Measurements from ENCODE around the gene NLRC5. TPM values are rescaled to one million over a fixed set of nuclear protein-coding genes. Genes with fewer than 3 reads are reported as not detected.

NLRC5 gene
- total RNA-seq, 4 donors from 2014 or later = 14.9 to 77.0 (median 23.9) TPM

- no peaks in the 10 kb centered on the region for H3K9me3 ChIP-seq
- H3K36me3 ChIP-seq = no peaks in the 10 kb centered on the region
- TF ChIP-seq CTCF (IDR thresholded peaks at IDR 0.05) (no peak), POLR2A (IDR thresholded peaks at IDR 0.05) (no peak)
- H3K4me3 ChIP-seq = no peak overlapping the region
- H3K27ac ChIP-seq = no peak overlapping the region
- H3K4me1 ChIP-seq = no peaks in the 10 kb centered on the region
- intact Hi-C loops (cut with DNase I; ENCODE audit: low total_unique reads) = no loop called here
- H3K27me3 ChIP-seq = no peaks in the 10 kb centered on the region
- DNase-seq = no peak
Measured at GRCh38 chr16:56947604-56947995, 41.8 kb upstream of the NLRC5 start.

- DNase-seq = no peak
- no peaks in the 10 kb centered on the region for H3K4me1 ChIP-seq
- H3K4me3 ChIP-seq = no peak overlapping the region
- H3K36me3 ChIP-seq = no peaks in the 10 kb centered on the region
- TF ChIP-seq POLR2A (IDR thresholded peaks at IDR 0.05) = no peak
- no peak for TF ChIP-seq CTCF (IDR thresholded peaks at IDR 0.05)
- H3K9me3 ChIP-seq = no peaks in the 10 kb centered on the region
- no peak overlapping the region for H3K27ac ChIP-seq
- intact Hi-C loops (cut with DNase I; ENCODE audit: low total_unique reads) = no loop called here
- H3K27me3 ChIP-seq = no peaks in the 10 kb centered on the region
Measured at GRCh38 chr16:56948234-56948633, 41.1 kb upstream of the NLRC5 start.

- Histone ChIP-seq H3K4me3 (no peak overlapping the region), H3K4me1 (no peaks in the 10 kb centered on the region), H3K9me3 (no peaks in the 10 kb centered on the region), H3K27ac (no peak overlapping the region), H3K36me3 (no peaks in the 10 kb centered on the region), H3K27me3 (no peaks in the 10 kb centered on the region)
- intact Hi-C loops (cut with DNase I; ENCODE audit: low total_unique reads) = no loop called here
- no peak for TF ChIP-seq CTCF (IDR thresholded peaks at IDR 0.05)
- no peak for TF ChIP-seq POLR2A (IDR thresholded peaks at IDR 0.05)
- DNase-seq = no peak
Measured at GRCh38 chr16:56950051-56950450, 39.3 kb upstream of the NLRC5 start.

GRCh38 chr16:56950455-56950854 is 38.9 kb upstream of the NLRC5 start:
- no peaks in the 10 kb centered on the region for H3K27me3 ChIP-seq
- TF ChIP-seq POLR2A (IDR thresholded peaks at IDR 0.05) = no peak
- TF ChIP-seq CTCF (IDR thresholded peaks at IDR 0.05) = no peak
- no peaks in the 10 kb centered on the region for H3K4me1 ChIP-seq
- intact Hi-C loops (cut with DNase I; ENCODE audit: low total_unique reads) = no loop called here
- no peak overlapping the region for H3K4me3 ChIP-seq
- H3K9me3 ChIP-seq = no peaks in the 10 kb centered on the region
- DNase-seq = no peak
- H3K27ac ChIP-seq = no peak overlapping the region
- H3K36me3 ChIP-seq = no peaks in the 10 kb centered on the region

GRCh38 chr16:56950881-56951771 is 38.2 kb upstream of the NLRC5 start:
- H3K36me3 ChIP-seq = no peaks in the 10 kb centered on the region
- TF ChIP-seq POLR2A (IDR thresholded peaks at IDR 0.05) (no peak), CTCF (IDR thresholded peaks at IDR 0.05) (peak; percentile 10 to 55 (median 30))
- H3K27ac ChIP-seq = no peak overlapping the region
- no peaks in the 10 kb centered on the region for H3K4me1 ChIP-seq
- H3K27me3 ChIP-seq = no peaks in the 10 kb centered on the region
- no peak overlapping the region for H3K4me3 ChIP-seq
- intact Hi-C loops (cut with DNase I; ENCODE audit: low total_unique reads) = no loop called here
- no peak for DNase-seq
- no peaks in the 10 kb centered on the region for H3K9me3 ChIP-seq
